Measurements from ENCODE around the gene UGGT2.
"Not testable (repeated sequence)": the region's sequence is repeated elsewhere in the genome, so short reads cannot be mapped to it uniquely, and the experiment has no call there.

GRCh38 chr13:95845656-95846055 is 207.5 kb downstream of the UGGT2 start:
- TF ChIP-seq POLR2A (IDR thresholded peaks at IDR 0.05) = not testable (repeated sequence)
- TF ChIP-seq, protein P1, sequence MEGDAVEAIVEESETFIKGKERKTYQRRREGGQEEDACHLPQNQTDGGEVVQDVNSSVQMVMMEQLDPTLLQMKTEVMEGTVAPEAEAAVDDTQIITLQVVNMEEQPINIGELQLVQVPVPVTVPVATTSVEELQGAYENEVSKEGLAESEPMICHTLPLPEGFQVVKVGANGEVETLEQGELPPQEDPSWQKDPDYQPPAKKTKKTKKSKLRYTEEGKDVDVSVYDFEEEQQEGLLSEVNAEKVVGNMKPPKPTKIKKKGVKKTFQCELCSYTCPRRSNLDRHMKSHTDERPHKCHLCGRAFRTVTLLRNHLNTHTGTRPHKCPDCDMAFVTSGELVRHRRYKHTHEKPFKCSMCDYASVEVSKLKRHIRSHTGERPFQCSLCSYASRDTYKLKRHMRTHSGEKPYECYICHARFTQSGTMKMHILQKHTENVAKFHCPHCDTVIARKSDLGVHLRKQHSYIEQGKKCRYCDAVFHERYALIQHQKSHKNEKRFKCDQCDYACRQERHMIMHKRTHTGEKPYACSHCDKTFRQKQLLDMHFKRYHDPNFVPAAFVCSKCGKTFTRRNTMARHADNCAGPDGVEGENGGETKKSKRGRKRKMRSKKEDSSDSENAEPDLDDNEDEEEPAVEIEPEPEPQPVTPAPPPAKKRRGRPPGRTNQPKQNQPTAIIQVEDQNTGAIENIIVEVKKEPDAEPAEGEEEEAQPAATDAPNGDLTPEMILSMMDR (IDR thresholded peaks at IDR 0.05) = not testable (repeated sequence)

All from esophagus squamous epithelium (tissue), 4 donors.